ENCODE measurements around the gene RASAL2. TPM values are rescaled to one million over a fixed set of nuclear protein-coding genes. Genes with fewer than 3 reads are reported as not detected.

Gene RASAL2
- total RNA-seq, 3 donors from 2014 or later (not counting 1 experiment from before 2014, with no cell fraction given) = 0.16 to 0.23 TPM; not detected in 1

GRCh38 chr1:178072326-178072725, 21.6 kb upstream of the RASAL2 start:
- no peaks in the 10 kb centered on the region for H3K4me1 ChIP-seq (ENCODE audit: control insufficient read depth, insufficient read depth, low read length)
- no peaks in the 10 kb centered on the region for H3K9me3 ChIP-seq (ENCODE audit: control insufficient read depth, insufficient read depth, low read length)
- TF ChIP-seq CTCF (IDR thresholded peaks at IDR 0.05) = no peak
- H3K4me3 ChIP-seq (ENCODE audit: low read length) = no peak overlapping the region
- intact Hi-C loops (cut with micrococcal nuclease) = no loop called here
- no peak for ATAC-seq
- Mint-ChIP-seq H3K36me3 (no peaks in the 10 kb centered on the region), H3K27ac (no peak overlapping the region), H3K27me3 (ENCODE audit: low read depth in 2 of 2) (peaks cover 0 to 2% of the 10 kb centered on the region in 2 donors), H3K9me3 (peaks cover 7 to 8% of the 10 kb centered on the region in 2 donors), H3K4me3 (no peak overlapping the region), H3K4me1 (no peaks in the 10 kb centered on the region)
- H3K36me3 ChIP-seq (ENCODE audit: control insufficient read depth, insufficient read depth, low read length) = no peaks in the 10 kb centered on the region
- no peak overlapping the region for H3K27ac ChIP-seq (ENCODE audit: low read length)
- no peaks in the 10 kb centered on the region for H3K27me3 ChIP-seq (ENCODE audit: control insufficient read depth, insufficient read depth, low read length)
- DNase-seq = no peak

- Mint-ChIP-seq H3K36me3 (no peaks in the 10 kb centered on the region), H3K27me3 (ENCODE audit: low read depth in 2 of 2) (peaks cover 0 to 2% of the 10 kb centered on the region in 2 donors), H3K4me3 (no peak overlapping the region), H3K27ac (no peak overlapping the region), H3K9me3 (peaks cover 9 to 11% of the 10 kb centered on the region in 2 donors), H3K4me1 (no peaks in the 10 kb centered on the region)
- DNase-seq (no peak), ATAC-seq (no peak)
- no peaks in the 10 kb centered on the region for H3K36me3 ChIP-seq (ENCODE audit: control insufficient read depth, insufficient read depth, low read length)
- no peak overlapping the region for H3K27ac ChIP-seq (ENCODE audit: low read length)
- TF ChIP-seq CTCF (IDR thresholded peaks at IDR 0.05) = no peak
- H3K4me1 ChIP-seq (ENCODE audit: control insufficient read depth, insufficient read depth, low read length) = no peaks in the 10 kb centered on the region
- no peaks in the 10 kb centered on the region for H3K9me3 ChIP-seq (ENCODE audit: control insufficient read depth, insufficient read depth, low read length)
- no peaks in the 10 kb centered on the region for H3K27me3 ChIP-seq (ENCODE audit: control insufficient read depth, insufficient read depth, low read length)
- no peak overlapping the region for H3K4me3 ChIP-seq (ENCODE audit: low read length)
- intact Hi-C loops (cut with micrococcal nuclease) = no loop called here
These were observed 18.6 kb upstream of the RASAL2 start for GRCh38 chr1:178075333-178075732.

- TF ChIP-seq CTCF (IDR thresholded peaks at IDR 0.05) = no peak
- Histone ChIP-seq H3K36me3 (ENCODE audit: control insufficient read depth, insufficient read depth, low read length) (no peaks in the 10 kb centered on the region), H3K27me3 (ENCODE audit: control insufficient read depth, insufficient read depth, low read length) (no peaks in the 10 kb centered on the region), H3K9me3 (ENCODE audit: control insufficient read depth, insufficient read depth, low read length) (no peaks in the 10 kb centered on the region), H3K4me1 (ENCODE audit: control insufficient read depth, insufficient read depth, low read length) (no peaks in the 10 kb centered on the region), H3K27ac (ENCODE audit: low read length) (no peak overlapping the region), H3K4me3 (ENCODE audit: low read length) (no peak overlapping the region)
- DNase-seq (no peak), ATAC-seq (no peak)
- no peak overlapping the region for H3K27ac Mint-ChIP-seq
- no peaks in the 10 kb centered on the region for H3K4me1 Mint-ChIP-seq
- no peaks in the 10 kb centered on the region for H3K36me3 Mint-ChIP-seq
- WGBS (ENCODE audit: insufficient coverage) = 65% methylated on average over 2 of the region's 2 CpGs
- intact Hi-C loops (cut with micrococcal nuclease) = no loop called here
- no peak overlapping the region for H3K4me3 Mint-ChIP-seq
- H3K9me3 Mint-ChIP-seq = peaks cover 9 to 11% of the 10 kb centered on the region in 2 donors
- H3K27me3 Mint-ChIP-seq (ENCODE audit: low read depth in 2 of 2) = peaks cover 0 to 2% of the 10 kb centered on the region in 2 donors
These were observed 17.3 kb upstream of the RASAL2 start for GRCh38 chr1:178076607-178077006.

- no peak overlapping the region for H3K27ac Mint-ChIP-seq
- H3K27ac ChIP-seq (ENCODE audit: low read length) = no peak overlapping the region
- H3K4me1 Mint-ChIP-seq = no peaks in the 10 kb centered on the region
- intact Hi-C loops (cut with micrococcal nuclease) = no loop called here
- peaks cover 0 to 2% of the 10 kb centered on the region in 2 donors for H3K27me3 Mint-ChIP-seq (ENCODE audit: low read depth in 2 of 2)
- no peak for DNase-seq
- no peak overlapping the region for H3K4me3 ChIP-seq (ENCODE audit: low read length)
- no peak overlapping the region for H3K4me3 Mint-ChIP-seq
- TF ChIP-seq CTCF (IDR thresholded peaks at IDR 0.05) = no peak
- no peaks in the 10 kb centered on the region for H3K36me3 Mint-ChIP-seq
- H3K9me3 Mint-ChIP-seq = peaks cover 12% of the 10 kb centered on the region in 2 donors
- ATAC-seq = no peak
- H3K27me3 ChIP-seq (ENCODE audit: control insufficient read depth, insufficient read depth, low read length) = no peaks in the 10 kb centered on the region
- no peaks in the 10 kb centered on the region for H3K9me3 ChIP-seq (ENCODE audit: control insufficient read depth, insufficient read depth, low read length)
- H3K36me3 ChIP-seq (ENCODE audit: control insufficient read depth, insufficient read depth, low read length) = no peaks in the 10 kb centered on the region
- no peaks in the 10 kb centered on the region for H3K4me1 ChIP-seq (ENCODE audit: control insufficient read depth, insufficient read depth, low read length)
These were observed 16.0 kb upstream of the RASAL2 start for GRCh38 chr1:178077917-178078316.

All from natural killer cell (primary cell).